Ishikawa (cell line): Measurements from ENCODE around the gene EIF2S1.

Source experiments
- CEBPB ChIP-seq: IDR thresholded peaks from 2 replicates; pipeline ENCODE4 v1.6.1; 2012
- CREB1 ChIP-seq: IDR thresholded peaks from 2 replicates; pipeline ENCODE4 v1.6.1; 2012; ENCODE audit warnings: low read depth
- EGR1 ChIP-seq: IDR thresholded peaks from 2 replicates; pipeline ENCODE4 v1.6.1; 2012
- EP300 ChIP-seq: IDR thresholded peaks from 2 replicates; pipeline ENCODE4 v1.6.1; 2012; ENCODE audit warnings: borderline replicate concordance
- FOXM1 ChIP-seq: IDR thresholded peaks from 2 replicates; pipeline ENCODE4 v1.6.1; 2012; ENCODE audit warnings: low read depth, borderline replicate concordance
- MAX ChIP-seq: IDR thresholded peaks from 2 replicates; pipeline ENCODE4 v1.6.1; 2012
- NFIC ChIP-seq: IDR thresholded peaks from 2 replicates; pipeline ENCODE4 v1.6.1; 2012
- RAD21 ChIP-seq: IDR thresholded peaks from 2 replicates; pipeline ENCODE4 v1.6.1; 2012; ENCODE audit warnings: low read depth
- REST ChIP-seq: IDR thresholded peaks from 2 replicates; pipeline ENCODE4 v1.6.1; 2012; ENCODE audit warnings: low read depth, mild to moderate bottlenecking
- TAF1 ChIP-seq: IDR thresholded peaks from 2 replicates; pipeline ENCODE4 v1.6.1; 2012; ENCODE audit warnings: low read depth, mild to moderate bottlenecking
- TCF12 ChIP-seq: IDR thresholded peaks from 2 replicates; pipeline ENCODE4 v1.6.1; 2012; ENCODE audit warnings: low read depth
- TEAD4 ChIP-seq: IDR thresholded peaks from 2 replicates; pipeline ENCODE4 v1.6.1; 2012
- USF1 ChIP-seq: IDR thresholded peaks from 2 replicates; pipeline ENCODE4 v1.6.1; 2012
- YY1 ChIP-seq: IDR thresholded peaks from 2 replicates; pipeline ENCODE4 v1.6.1; 2012; ENCODE audit warnings: low read depth
- ZBTB7A ChIP-seq: IDR thresholded peaks from 2 replicates; pipeline ENCODE4 v1.6.1; 2012; ENCODE audit warnings: low read depth

Gene EIF2S1

GRCh38 chr14:67389811-67390534, 29.8 kb downstream of the EIF2S1 start:
- TF ChIP-seq REST: no peak
- TF ChIP-seq TAF1: no peak
- TF ChIP-seq RAD21: no peak
- TF ChIP-seq EP300: no peak
- TF ChIP-seq CREB1: no peak
- no peak for TF ChIP-seq ZBTB7A
- TF ChIP-seq TCF12: no peak
- no peak for TF ChIP-seq NFIC
- TF ChIP-seq CEBPB: no peak
- no peak for TF ChIP-seq MAX
- TF ChIP-seq EGR1: no peak
- TF ChIP-seq FOXM1: no peak
- no peak for TF ChIP-seq YY1
- TF ChIP-seq TEAD4: no peak
- TF ChIP-seq USF1: no peak

- no peak for TF ChIP-seq FOXM1
Measured at GRCh38 chr14:67391268-67391667, 31.1 kb downstream of the EIF2S1 start.

- TF ChIP-seq USF1 (no peak), ZBTB7A (no peak), TEAD4 (no peak), REST (no peak), MAX (no peak), NFIC (no peak), RAD21 (no peak), CREB1 (no peak), FOXM1 (no peak), YY1 (no peak), EGR1 (no peak), TAF1 (no peak), EP300 (no peak), CEBPB (no peak)
Measured at GRCh38 chr14:67392123-67392522, 32.0 kb downstream of the EIF2S1 start.

GRCh38 chr14:67392800-67393199, 32.7 kb downstream of the EIF2S1 start:
- TF ChIP-seq CREB1: no peak
- TF ChIP-seq RAD21: no peak
- no peak for TF ChIP-seq TCF12
- TF ChIP-seq USF1: no peak
- TF ChIP-seq TAF1: no peak
- no peak for TF ChIP-seq YY1
- TF ChIP-seq CEBPB: no peak
- TF ChIP-seq ZBTB7A: no peak

- TF ChIP-seq ZBTB7A (no peak), MAX (no peak), TAF1 (no peak), FOXM1 (no peak), REST (no peak), TCF12 (no peak), TEAD4 (no peak), EGR1 (no peak), USF1 (no peak), EP300 (no peak), RAD21 (no peak)
Measured at GRCh38 chr14:67393689-67394088, 33.6 kb downstream of the EIF2S1 start.
